Measurements from ENCODE around the gene SLC37A3.

Gene SLC37A3

DNA sequence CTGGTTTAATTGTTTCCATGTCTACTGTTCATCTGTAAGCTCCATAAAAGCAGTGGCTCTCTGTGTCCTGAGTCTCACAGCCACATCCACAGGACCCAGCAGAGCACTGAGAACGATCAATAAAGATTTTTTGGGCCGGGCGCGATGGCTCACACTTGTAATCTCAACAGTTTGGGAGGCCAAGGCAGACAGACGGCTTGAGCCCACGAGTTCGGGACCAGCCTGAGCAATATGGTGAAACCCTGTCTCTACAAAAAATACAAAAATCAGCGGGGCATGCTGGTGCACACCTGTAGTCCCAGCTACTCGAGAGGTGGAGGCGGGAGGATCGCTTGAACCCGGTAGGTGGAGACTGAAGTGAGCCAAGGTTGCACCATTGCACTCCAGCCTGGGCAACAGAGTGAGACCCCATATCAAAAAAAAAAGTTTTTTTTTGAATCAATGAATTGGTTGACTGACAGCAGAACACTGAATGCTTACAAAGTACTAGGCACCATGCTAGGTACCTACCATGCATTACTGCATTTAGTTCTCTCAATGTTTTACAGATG lies 4.5 kb downstream of the SLC37A3 start:
- no peak for TF ChIP-seq POLR2A (IDR thresholded peaks at IDR 0.05; ENCODE audit: low read depth, low read length)
- no peak for TF ChIP-seq TAF1 (IDR thresholded peaks at IDR 0.05; ENCODE audit: borderline replicate concordance, low read depth, low read length)
- TF ChIP-seq POLR2AphosphoS5 (IDR thresholded peaks at IDR 0.05; ENCODE audit: low read depth, low read length) = no peak
- FAIRE-seq (no peak), DNase-seq (ENCODE audit: insufficient read length) (no peak)

DNA sequence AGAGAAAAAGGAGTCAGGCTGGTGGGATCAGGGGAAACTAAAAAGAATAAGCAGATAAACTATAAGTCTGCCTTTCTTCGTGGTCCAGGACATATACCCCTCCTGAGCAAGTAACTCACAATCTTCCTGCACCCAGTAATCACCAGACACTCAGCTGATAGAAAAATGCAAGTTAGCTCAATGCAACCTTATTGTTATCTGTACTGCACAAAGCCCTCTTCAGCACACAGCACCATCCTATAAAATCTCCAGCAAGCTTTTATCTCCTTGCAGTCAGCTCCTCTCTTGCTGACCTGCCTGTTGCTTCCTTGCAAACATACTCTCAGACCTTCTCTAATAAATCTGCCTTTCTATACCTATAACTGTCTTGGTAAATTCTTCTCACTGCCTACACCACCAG lies 6.7 kb downstream of the SLC37A3 start:
- TF ChIP-seq POLR2A (IDR thresholded peaks at IDR 0.05; ENCODE audit: low read depth, low read length) (no peak), TAF1 (IDR thresholded peaks at IDR 0.05; ENCODE audit: borderline replicate concordance, low read depth, low read length) (no peak), POLR2AphosphoS5 (IDR thresholded peaks at IDR 0.05; ENCODE audit: low read depth, low read length) (no peak)
- FAIRE-seq (no peak), DNase-seq (ENCODE audit: insufficient read length) (no peak)

GRCh38 chr7:140390466-140391190 lies 7.7 kb downstream of the SLC37A3 start:
- no peak for DNase-seq (ENCODE audit: insufficient read length)
- TF ChIP-seq TAF1 (IDR thresholded peaks at IDR 0.05; ENCODE audit: borderline replicate concordance, low read depth, low read length) (no peak), POLR2A (IDR thresholded peaks at IDR 0.05; ENCODE audit: low read depth, low read length) (no peak), POLR2AphosphoS5 (IDR thresholded peaks at IDR 0.05; ENCODE audit: low read depth, low read length) (no peak)
- FAIRE-seq = peak; percentile 80

DNA sequence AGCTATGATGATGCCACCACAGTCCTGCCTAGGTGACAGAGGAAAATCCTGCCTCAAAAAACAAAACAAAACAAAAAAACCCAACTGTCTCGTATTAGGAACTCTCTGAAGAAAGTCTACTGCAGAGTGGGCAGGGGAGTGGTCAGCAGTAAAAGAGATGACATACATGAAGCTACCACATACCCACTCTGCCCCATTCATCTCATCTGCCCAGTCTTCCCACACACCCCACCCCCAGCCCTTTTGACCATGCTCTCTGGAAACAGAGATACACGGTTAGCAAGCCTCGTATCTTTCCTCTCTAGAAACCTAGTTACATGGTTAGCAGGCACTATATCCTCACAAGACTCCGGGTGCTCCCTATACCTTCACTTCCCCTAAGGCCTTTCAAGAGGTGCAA lies 8.3 kb downstream of the SLC37A3 start:
- FAIRE-seq (peak; percentile 71), DNase-seq (ENCODE audit: insufficient read length) (no peak)
- TF ChIP-seq POLR2A (IDR thresholded peaks at IDR 0.05; ENCODE audit: low read depth, low read length) = no peak
- TF ChIP-seq TAF1 (IDR thresholded peaks at IDR 0.05; ENCODE audit: borderline replicate concordance, low read depth, low read length) = no peak
- no peak for TF ChIP-seq POLR2AphosphoS5 (IDR thresholded peaks at IDR 0.05; ENCODE audit: low read depth, low read length)

GRCh38 chr7:140389445-140389844 lies 8.9 kb downstream of the SLC37A3 start:
- no peak for FAIRE-seq
- no peak for TF ChIP-seq TAF1 (IDR thresholded peaks at IDR 0.05; ENCODE audit: borderline replicate concordance, low read depth, low read length)
- no peak for TF ChIP-seq POLR2AphosphoS5 (IDR thresholded peaks at IDR 0.05; ENCODE audit: low read depth, low read length)
- no peak for TF ChIP-seq POLR2A (IDR thresholded peaks at IDR 0.05; ENCODE audit: low read depth, low read length)

GRCh38 chr7:140384894-140385545 lies 13.3 kb downstream of the SLC37A3 start:
- FAIRE-seq = no peak
- no peak for DNase-seq (ENCODE audit: insufficient read length)
- TF ChIP-seq POLR2AphosphoS5 (IDR thresholded peaks at IDR 0.05; ENCODE audit: low read depth, low read length) (no peak), TAF1 (IDR thresholded peaks at IDR 0.05; ENCODE audit: borderline replicate concordance, low read depth, low read length) (no peak), POLR2A (IDR thresholded peaks at IDR 0.05; ENCODE audit: low read depth, low read length) (no peak)

More at GRCh38 chr7:140389445-140389844, 8.9 kb downstream of the SLC37A3 start:
- DNase-seq (ENCODE audit: insufficient read length) = no peak

DNA sequence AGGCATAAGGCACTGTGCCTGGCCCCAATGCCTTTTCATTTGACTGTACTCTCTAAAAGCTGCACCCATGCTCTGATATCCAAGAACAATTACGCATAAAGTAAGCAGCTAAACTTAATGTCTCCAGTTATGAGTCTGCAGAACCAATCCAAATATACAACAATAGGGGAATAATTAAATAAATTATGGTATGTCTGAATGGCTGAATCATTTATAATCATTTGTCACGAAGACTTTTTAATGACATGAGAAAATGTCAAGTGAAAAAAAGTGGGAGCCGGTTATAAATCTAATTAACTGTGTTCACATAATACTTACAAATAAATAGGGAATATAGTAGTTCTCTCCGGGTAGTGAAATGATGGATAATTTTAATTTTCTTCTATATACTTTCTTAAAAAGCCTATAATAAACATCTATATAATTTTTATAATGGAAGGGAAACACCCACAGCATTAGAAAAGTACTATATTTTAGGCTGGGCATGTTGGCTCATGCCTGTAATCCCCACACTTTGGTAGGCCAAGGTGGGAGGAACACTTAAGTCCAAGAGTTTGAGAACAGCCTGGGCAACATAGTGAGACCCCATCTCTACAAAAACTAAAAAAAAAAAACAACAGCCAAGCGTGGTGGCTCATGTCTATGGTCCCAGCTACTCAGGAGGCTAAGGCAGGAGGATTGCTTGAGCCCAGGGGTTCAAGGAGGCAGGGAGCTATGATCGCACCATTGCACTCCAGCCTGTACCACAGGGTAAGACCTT lies 14.2 kb downstream of the SLC37A3 start:
- TF ChIP-seq POLR2A (IDR thresholded peaks at IDR 0.05; ENCODE audit: low read depth, low read length) (no peak), POLR2AphosphoS5 (IDR thresholded peaks at IDR 0.05; ENCODE audit: low read depth, low read length) (no peak), TAF1 (IDR thresholded peaks at IDR 0.05; ENCODE audit: borderline replicate concordance, low read depth, low read length) (no peak)
- FAIRE-seq (no peak), DNase-seq (ENCODE audit: insufficient read length) (no peak)

DNA sequence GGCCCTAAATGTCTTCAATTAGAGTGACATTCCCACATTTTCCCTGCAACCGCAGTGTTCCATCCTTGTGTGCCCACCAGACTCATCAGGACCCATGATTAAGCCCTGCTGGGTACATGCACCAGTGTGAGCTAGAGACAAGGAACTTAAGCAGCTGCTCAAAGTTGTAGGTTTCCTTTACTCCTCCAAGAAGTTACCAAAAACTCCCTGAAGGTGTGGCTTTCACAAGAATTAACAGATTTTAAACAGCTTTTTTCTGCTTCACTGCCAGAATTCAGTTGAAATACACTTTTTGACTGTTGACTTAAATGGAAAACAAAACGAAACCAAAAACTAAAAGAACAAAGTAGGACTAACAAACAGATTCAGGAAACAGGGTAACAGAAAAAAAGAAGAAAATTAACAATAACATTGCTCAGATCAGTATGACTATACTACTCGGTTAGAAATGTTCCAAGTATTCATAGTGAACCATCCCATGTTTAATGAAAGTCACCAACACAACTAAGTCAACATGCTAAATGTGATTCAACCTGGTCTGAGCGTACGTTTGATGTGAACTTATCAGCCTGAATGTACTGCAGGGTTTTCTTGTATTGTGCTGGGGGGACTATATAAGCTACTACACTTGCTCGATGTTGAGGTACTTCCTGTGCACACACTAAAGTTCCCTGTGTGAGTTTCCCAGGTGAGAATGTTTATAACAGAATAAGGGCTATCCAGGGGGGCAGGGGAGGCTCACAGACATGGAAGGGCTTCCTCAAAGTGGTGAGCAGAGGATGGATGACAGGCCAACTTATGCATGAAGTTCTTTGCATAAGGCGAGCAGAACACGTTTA lies 22.2 kb downstream of the SLC37A3 start:
- no peak for TF ChIP-seq POLR2A (IDR thresholded peaks at IDR 0.05; ENCODE audit: low read depth, low read length)
- no peak for TF ChIP-seq POLR2AphosphoS5 (IDR thresholded peaks at IDR 0.05; ENCODE audit: low read depth, low read length)
- no peak for TF ChIP-seq TAF1 (IDR thresholded peaks at IDR 0.05; ENCODE audit: borderline replicate concordance, low read depth, low read length)
- DNase-seq (ENCODE audit: insufficient read length) = no peak
- no peak for FAIRE-seq

DNA sequence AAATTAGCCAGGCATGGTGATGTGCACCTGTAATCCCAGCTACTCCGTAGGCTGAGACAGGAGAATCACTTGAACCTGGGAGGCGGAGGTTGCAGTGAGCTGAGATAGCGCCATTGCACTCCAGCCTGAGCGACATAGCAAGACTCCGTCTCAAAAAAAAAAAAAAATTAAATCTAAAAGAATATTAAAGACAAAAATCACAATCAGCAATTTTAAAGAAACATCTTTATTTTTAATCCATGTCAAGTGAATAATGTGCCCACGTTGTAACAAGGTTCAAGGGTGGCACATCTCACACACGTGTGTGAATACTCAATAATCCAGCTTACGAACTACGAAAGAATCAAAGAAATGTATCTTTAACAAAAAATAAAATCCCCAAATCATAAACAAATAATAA lies 23.0 kb downstream of the SLC37A3 start:
- TF ChIP-seq TAF1 (IDR thresholded peaks at IDR 0.05; ENCODE audit: borderline replicate concordance, low read depth, low read length) (no peak), POLR2AphosphoS5 (IDR thresholded peaks at IDR 0.05; ENCODE audit: low read depth, low read length) (no peak), POLR2A (IDR thresholded peaks at IDR 0.05; ENCODE audit: low read depth, low read length) (no peak)
- no peak for DNase-seq (ENCODE audit: insufficient read length)
- no peak for FAIRE-seq

DNA sequence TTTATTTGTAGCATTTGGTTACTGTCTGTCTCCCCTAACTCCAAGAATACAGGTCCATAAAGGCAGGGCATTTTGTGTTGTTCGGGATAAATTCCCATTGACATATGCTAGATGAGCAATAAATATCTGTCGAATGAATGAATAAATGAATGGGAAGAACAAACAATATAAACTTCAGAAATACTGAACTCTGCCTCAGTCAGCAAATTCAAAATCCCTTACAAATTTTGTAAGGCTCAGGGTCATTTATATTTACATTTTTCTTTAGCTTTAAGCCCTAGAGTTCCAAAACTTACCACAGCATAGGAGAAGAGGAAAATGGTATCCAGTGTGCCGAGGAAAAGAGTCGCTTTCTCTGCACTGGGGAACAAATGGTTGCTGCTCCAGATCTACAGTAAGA lies 29.0 kb downstream of the SLC37A3 start:
- no peak for FAIRE-seq
- no peak for TF ChIP-seq POLR2A (IDR thresholded peaks at IDR 0.05; ENCODE audit: low read depth, low read length)
- TF ChIP-seq POLR2AphosphoS5 (IDR thresholded peaks at IDR 0.05; ENCODE audit: low read depth, low read length) = no peak
- no peak for TF ChIP-seq TAF1 (IDR thresholded peaks at IDR 0.05; ENCODE audit: borderline replicate concordance, low read depth, low read length)
- DNase-seq (ENCODE audit: insufficient read length) = no peak

Measured in GM12892 (cell line).